H9 (cell line): Measurements from ENCODE around the gene VTN. TPM values are rescaled to one million over a fixed set of nuclear protein-coding genes. Genes with fewer than 3 reads are reported as not detected.
A peak's percentile ranks its signal among the peaks of the same experiment; 100 is the strongest.

Experiments
- DNase-seq: peaks from one replicate; pipeline ENCODE4 v3.0.0-alpha.2; 2017
- H2AFZ ChIP-seq: one replicate; pipeline ENCODE4 v1.6.1; 2013; ENCODE audit warnings: mild to moderate bottlenecking, low read length, control low read depth, moderate library complexity
- H2AK5ac ChIP-seq: 2 replicates; pipeline ENCODE4 v1.6.1; 2013; ENCODE audit warnings: low read length, control low read depth, mixed read lengths; ENCODE audit not compliant: insufficient read length
- H2BK120ac ChIP-seq: one replicate; pipeline ENCODE4 v1.6.1; 2013; ENCODE audit warnings: low read depth, mild to moderate bottlenecking, low read length, control low read depth, inconsistent platforms; ENCODE audit not compliant: poor library complexity, severe bottlenecking
- H2BK12ac ChIP-seq: 2 replicates; pipeline ENCODE4 v1.6.1; 2013; ENCODE audit warnings: low read length, control low read depth, mixed read lengths, low read depth; ENCODE audit not compliant: insufficient read length
- H2BK15ac ChIP-seq: 2 replicates; pipeline ENCODE4 v1.6.1; 2013; ENCODE audit warnings: low read depth, low read length, control low read depth
- H2BK20ac ChIP-seq: one replicate; pipeline ENCODE4 v1.6.1; 2013; ENCODE audit warnings: low read depth, mild to moderate bottlenecking, low read length, control low read depth, inconsistent platforms; ENCODE audit not compliant: poor library complexity, severe bottlenecking
- H2BK5ac ChIP-seq: 2 replicates; pipeline ENCODE4 v1.6.1; 2013; ENCODE audit warnings: low read length, control low read depth, mixed read lengths; ENCODE audit not compliant: insufficient read length
- H3K14ac ChIP-seq: 2 replicates; pipeline ENCODE4 v1.6.1; 2013; ENCODE audit warnings: low read length, control low read depth; ENCODE audit not compliant: insufficient read depth
- H3K18ac ChIP-seq: 2 replicates; pipeline ENCODE4 v1.6.1; 2013; ENCODE audit warnings: low read depth, mild to moderate bottlenecking, mixed read lengths, low read length, control low read depth; ENCODE audit not compliant: insufficient read length
- H3K23ac ChIP-seq: 2 replicates; pipeline ENCODE4 v1.6.1; 2013; ENCODE audit warnings: low read length, control low read depth, mixed read lengths, low read depth; ENCODE audit not compliant: insufficient read length
- H3K23me2 ChIP-seq: 2 replicates; pipeline ENCODE4 v1.6.1; 2013; ENCODE audit warnings: low read depth, mild to moderate bottlenecking, mixed read lengths, low read length, control low read depth; ENCODE audit not compliant: insufficient read length, poor library complexity, severe bottlenecking
- H3K27ac ChIP-seq: 2 replicates; pipeline ENCODE4 v1.5.1; 2013; ENCODE audit warnings: low read length, control low read depth, mixed read lengths, low read depth; ENCODE audit not compliant: insufficient read length
- H3K27me3 ChIP-seq: 2 replicates; pipeline ENCODE4 v1.6.1; 2013; ENCODE audit warnings: low read length, control low read depth, inconsistent platforms; ENCODE audit not compliant: insufficient read depth
- H3K4ac ChIP-seq: 2 replicates; pipeline ENCODE4 v1.6.1; 2013; ENCODE audit warnings: low read depth, mild to moderate bottlenecking, control low read depth, inconsistent platforms, low read length, moderate library complexity
- H3K4me1 ChIP-seq: 2 replicates; pipeline ENCODE4 v1.6.1; 2013; ENCODE audit warnings: low read length, control low read depth, inconsistent platforms; ENCODE audit not compliant: insufficient read depth
- H3K4me2 ChIP-seq: 2 replicates; pipeline ENCODE4 v1.6.1; 2013; ENCODE audit warnings: low read length, control low read depth, mixed read lengths; ENCODE audit not compliant: insufficient read length, insufficient read depth
- H3K56ac ChIP-seq: 2 replicates; pipeline ENCODE4 v1.6.1; 2013; ENCODE audit warnings: low read depth, mild to moderate bottlenecking, mixed read lengths, low read length, control low read depth; ENCODE audit not compliant: insufficient read length
- H3K79me1 ChIP-seq: 2 replicates; pipeline ENCODE4 v1.6.1; 2013; ENCODE audit warnings: low read depth, mild to moderate bottlenecking, moderate library complexity, low read length, control low read depth, inconsistent platforms; ENCODE audit not compliant: insufficient read depth, poor library complexity, severe bottlenecking
- H3K79me2 ChIP-seq: 2 replicates; pipeline ENCODE4 v1.6.1; 2013; ENCODE audit warnings: low read length, control low read depth, inconsistent platforms; ENCODE audit not compliant: insufficient read depth
- H3K9ac ChIP-seq: 2 replicates; pipeline ENCODE4 v1.6.1; 2013; ENCODE audit warnings: low read length, control low read depth, mixed read lengths; ENCODE audit not compliant: insufficient read length; ENCODE audit errors: extremely low read depth
- H3K9me3 ChIP-seq: one replicate; pipeline ENCODE4 v1.6.1; 2013; ENCODE audit warnings: low read depth, low read length, inconsistent platforms; ENCODE audit not compliant: control insufficient read depth
- H3T11ph ChIP-seq: one replicate; pipeline ENCODE4 v1.6.1; 2013; ENCODE audit warnings: mild to moderate bottlenecking, low read length, control low read depth, inconsistent platforms
- H4K20me1 ChIP-seq: one replicate; pipeline ENCODE4 v1.6.1; 2013; ENCODE audit not compliant: control insufficient read depth, insufficient read length, insufficient read depth
- H4K5ac ChIP-seq: 2 replicates; pipeline ENCODE4 v1.6.1; 2013; ENCODE audit warnings: low read depth, mild to moderate bottlenecking, mixed read lengths, low read length, control low read depth; ENCODE audit not compliant: insufficient read length
- H4K8ac ChIP-seq: replicated peaks from 2 replicates; pipeline ENCODE4 v1.6.1; 2013; ENCODE audit warnings: low read length, control low read depth, mixed read lengths, low read depth; ENCODE audit not compliant: insufficient read length
- H4K91ac ChIP-seq: 2 replicates; pipeline ENCODE4 v1.6.1; 2013; ENCODE audit warnings: low read depth, mild to moderate bottlenecking, moderate library complexity, mixed read lengths, low read length, control low read depth; ENCODE audit not compliant: insufficient read length
- H3K27ac Mint-ChIP-seq, 3 experiments: 2 replicates in 2 of 3; 3 replicates in 1 of 3; pipeline ENCODE4 v1.8.0; 2020 to 2021; ENCODE audit warnings: mixed read lengths in 3 of 3, mild to moderate bottlenecking in 1 of 3, moderate library complexity in 1 of 3
- H3K27me3 Mint-ChIP-seq: 2 replicates; pipeline ENCODE4 v1.8.0; 2021; ENCODE audit warnings: low read depth, mild to moderate bottlenecking, moderate library complexity, mixed read lengths
- H3K36me3 Mint-ChIP-seq, 3 experiments: 2 replicates in 2 of 3; 3 replicates in 1 of 3; pipeline ENCODE4 v1.8.0; 2020 to 2021; ENCODE audit warnings: low read depth in 3 of 3, mixed read lengths in 3 of 3; ENCODE audit not compliant: insufficient read depth in 1 of 3
- H3K4me1 Mint-ChIP-seq, 2 experiments: 2 replicates each; pipeline ENCODE4 v1.8.0; 2020; ENCODE audit warnings: mixed read lengths in 2 of 2
- H3K4me3 Mint-ChIP-seq, 2 experiments: 2 replicates in 1 of 2; 3 replicates in 1 of 2; pipeline ENCODE4 v1.8.0; 2020 to 2021; ENCODE audit warnings: mild to moderate bottlenecking in 2 of 2, mixed read lengths in 2 of 2, moderate library complexity in 1 of 2
- H3K9me3 Mint-ChIP-seq, 2 experiments: 2 replicates in 1 of 2; 3 replicates in 1 of 2; pipeline ENCODE4 v1.8.0; 2020; ENCODE audit warnings: mild to moderate bottlenecking in 2 of 2, mixed read lengths in 2 of 2, moderate library complexity in 1 of 2
- CTCF ChIP-seq: fragments of 200-600 bp; sonication (generic); conservative IDR thresholded peaks from 3 replicates; pipeline ENCODE4 v1.8.0; 2021; ENCODE audit warnings: antibody characterized with exemption, mild to moderate bottlenecking
- WGBS: extraction: QIAGEN DNeasy Blood & Tissue Kit; methylation state at CpG from one replicate; pipeline ENCODE4 v1.1.7; 2013; ENCODE audit warnings: missing lambda C conversion rate, low lambda C conversion rate, mixed read lengths; ENCODE audit not compliant: insufficient read length; ENCODE audit errors: extremely low coverage; 5-methylcytosine and 5-hydroxymethylcytosine counted together
- total RNA-seq: library from RNA; stranded (reverse); gene quantifications from 2 replicates; pipeline ENCODE4 v1.2.1, GENCODE V29; 2021

VTN gene
- total RNA-seq, 1 experiment from 2014 or later = not detected

GRCh38 chr17:28319598-28319935, 50.5 kb downstream of the VTN start:
- Histone ChIP-seq H2BK12ac (no peak overlapping the region), H2AFZ (no peak overlapping the region), H3K56ac (no peak overlapping the region), H3K4me1 (peaks cover 6% of the 10 kb centered on the region), H4K8ac (no peak overlapping the region), H3T11ph (no peak overlapping the region), H3K4me2 (peak overlapping the region; percentile 97), H3K23me2 (peaks cover 28% of the 10 kb centered on the region), H2BK5ac (no peak overlapping the region), H3K18ac (peak overlapping the region; percentile 55), H4K91ac (no peak overlapping the region), H2BK15ac (no peak overlapping the region; the same call in 1 of the 2 replicates), H4K5ac (no peak overlapping the region), H3K14ac (peak overlapping the region; percentile 89; the same call in 1 of the 2 replicates), H2BK20ac (no peak overlapping the region), H3K9me3 (no peaks in the 10 kb centered on the region), H3K27me3 (no peaks in the 10 kb centered on the region), H2BK120ac (no peak overlapping the region), H3K4ac (no peak overlapping the region), H3K9ac (peak overlapping the region; percentile 89), H2AK5ac (no peak overlapping the region), H3K79me2 (peaks cover 47% of the 10 kb centered on the region), H3K23ac (no peak overlapping the region), H4K20me1 (no peaks in the 10 kb centered on the region), H3K79me1 (peaks cover 3% of the 10 kb centered on the region), H3K27ac (no peak overlapping the region)
- Mint-ChIP-seq H3K36me3 (peaks cover 16 to 24% (median 22%) of the 10 kb centered on the region in 3 experiments; a peak in 6 of 7 replicates), H3K27me3 (no peaks in the 10 kb centered on the region; the same call in 1 of the 2 replicates), H3K27ac (peak overlapping the region; percentile 59 to 99 (median 97)), H3K4me3 (peak overlapping the region; percentile 96), H3K9me3 (no peaks in the 10 kb centered on the region; a peak in 1 of 5 replicates), H3K4me1 (peaks cover 45 to 48% of the 10 kb centered on the region in 2 experiments)
- no peak for DNase-seq
- no peak for TF ChIP-seq CTCF
- no CpG with 5 or more reads among the region's 7 CpGs for WGBS
